HUES48 (cell line): ENCODE measurements around the gene MIA2.
"Not testable (repeated sequence)": the region's sequence is repeated elsewhere in the genome, so short reads cannot be mapped to it uniquely, and the experiment has no call there.

Experiments used
- H3K27ac ChIP-seq: one replicate; pipeline ENCODE4 v1.7.0; 2013; ENCODE audit warnings: low read depth, low read length, inconsistent platforms
- H3K27me3 ChIP-seq: 2 replicates; pipeline ENCODE4 v1.6.1; 2013; ENCODE audit warnings: mild to moderate bottlenecking, low read length; ENCODE audit not compliant: control insufficient read depth, insufficient read depth
- H3K36me3 ChIP-seq: 2 replicates; pipeline ENCODE4 v1.6.1; 2013; ENCODE audit warnings: low read length; ENCODE audit not compliant: control insufficient read depth, insufficient read depth
- H3K4me1 ChIP-seq: 2 replicates; pipeline ENCODE4 v1.6.1; 2013; ENCODE audit warnings: mild to moderate bottlenecking, low read length; ENCODE audit not compliant: control insufficient read depth, insufficient read depth
- H3K4me3 ChIP-seq: 2 replicates; pipeline ENCODE4 v1.5.1; 2013; ENCODE audit warnings: mild to moderate bottlenecking, low read depth, low read length
- H3K9ac ChIP-seq: 2 replicates; pipeline ENCODE4 v1.6.1; 2013; ENCODE audit warnings: mild to moderate bottlenecking, low read depth, low read length, moderate library complexity
- H3K9me3 ChIP-seq: 2 replicates; pipeline ENCODE4 v1.6.1; 2013; ENCODE audit warnings: low read length; ENCODE audit not compliant: control insufficient read depth, insufficient read depth

The MIA2 gene

DNA sequence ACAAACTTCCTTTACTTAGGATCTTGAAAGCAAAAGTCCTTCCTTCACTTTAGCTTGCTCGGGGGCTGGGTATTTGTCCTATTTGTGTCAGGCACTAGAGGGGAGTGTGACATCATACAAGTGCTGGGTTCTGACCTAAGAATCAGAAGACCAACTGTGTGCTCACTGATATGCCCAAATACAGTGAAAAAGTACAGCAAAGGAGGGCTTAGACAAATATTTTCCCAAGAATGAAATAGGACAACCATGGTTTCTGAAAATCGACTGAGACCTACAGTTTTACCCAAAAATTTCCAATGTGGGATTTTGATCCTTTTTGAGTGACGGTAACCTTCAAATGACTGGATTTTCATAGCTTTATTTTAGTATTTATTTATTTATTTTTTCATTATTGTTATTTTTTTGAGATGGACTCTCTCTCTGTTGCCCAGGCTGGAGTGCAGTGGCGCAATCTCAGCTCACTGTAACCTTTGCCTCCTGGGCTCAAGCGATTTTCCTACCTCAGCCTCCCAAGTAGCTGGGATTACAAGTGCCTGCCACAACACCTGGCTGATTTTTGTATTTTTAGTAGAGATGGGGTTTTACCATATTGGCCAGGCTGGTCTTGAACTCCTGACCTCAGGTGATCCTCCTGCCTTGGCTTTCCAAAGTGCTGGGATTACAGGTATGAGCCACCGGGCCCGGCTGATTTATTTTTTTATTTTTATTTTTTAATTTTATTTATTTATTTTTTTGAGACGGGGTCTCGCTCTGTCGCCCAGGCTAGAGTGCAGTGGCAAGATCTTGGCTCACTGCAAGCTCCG, 1.8 kb upstream of the MIA2 start:
- H3K27me3 ChIP-seq, H3K9ac ChIP-seq, H3K36me3 ChIP-seq, H3K4me3 ChIP-seq, H3K27ac ChIP-seq, H3K4me1 ChIP-seq, H3K9me3 ChIP-seq: not testable (repeated sequence)

DNA sequence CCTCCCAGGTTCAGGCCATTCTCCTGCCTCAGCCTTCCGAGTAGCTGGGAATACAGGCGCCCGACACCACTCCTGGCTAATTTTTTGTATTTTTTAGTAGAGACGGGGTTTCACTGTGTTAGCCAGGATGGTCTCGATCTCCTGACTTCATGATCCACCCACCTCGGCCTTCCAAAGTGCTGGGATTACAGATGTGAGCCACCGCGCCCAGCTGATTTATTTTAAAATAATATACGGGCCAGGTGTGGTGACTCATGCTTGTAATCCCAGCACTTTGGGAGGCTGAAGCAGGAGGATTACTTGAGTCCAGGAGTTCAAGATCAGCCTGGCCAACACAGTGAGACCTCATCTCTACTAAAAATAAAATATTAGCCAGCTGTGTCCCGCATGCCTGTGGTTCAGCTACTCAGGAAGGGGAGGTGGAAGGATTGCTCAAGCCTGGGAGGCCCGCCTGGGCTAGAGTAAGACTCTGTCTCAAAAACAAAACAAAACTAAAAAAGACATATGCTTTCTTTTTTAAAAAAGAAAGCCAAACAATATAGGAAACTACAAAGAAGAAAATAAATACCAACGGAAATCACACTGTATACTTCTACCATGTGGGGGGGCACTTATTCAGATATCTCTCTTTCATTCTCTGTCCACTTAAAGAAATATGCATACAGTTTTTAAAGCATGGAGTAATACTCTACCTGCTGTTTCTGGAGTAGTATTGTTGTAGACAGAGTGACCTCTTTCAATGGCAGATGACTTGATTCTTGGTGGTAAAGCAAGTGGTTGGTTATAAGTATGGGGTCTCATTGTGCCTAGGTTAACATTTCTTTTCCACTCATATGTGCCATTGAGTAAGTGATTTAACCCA, 930 bp upstream of the MIA2 start:
- Histone ChIP-seq H3K36me3 (no peaks in the 10 kb centered on the region), H3K9me3 (no peaks in the 10 kb centered on the region), H3K27ac (no peak overlapping the region), H3K27me3 (no peaks in the 10 kb centered on the region), H3K4me1 (no peaks in the 10 kb centered on the region), H3K9ac (no peak overlapping the region), H3K4me3 (no peak overlapping the region)

DNA sequence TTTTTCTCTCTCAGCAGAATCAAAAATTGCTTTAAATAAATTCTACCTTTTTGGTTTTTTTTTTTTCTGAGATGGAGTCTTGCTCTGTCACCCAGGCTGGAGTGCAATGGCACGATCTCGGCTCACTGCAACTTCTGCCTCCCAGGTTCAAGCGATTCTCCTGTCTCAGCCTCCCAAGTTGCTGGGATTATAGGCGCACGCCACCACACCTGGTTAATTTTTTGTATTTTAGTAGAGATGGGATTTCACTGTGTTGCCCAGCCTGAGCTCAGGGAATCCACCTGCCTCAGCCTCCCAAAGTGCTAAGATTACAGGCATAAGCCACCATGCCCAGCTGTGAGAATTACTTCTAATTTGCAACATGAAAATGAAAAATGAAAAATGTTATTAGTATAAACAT, 1.3 kb downstream of the MIA2 start:
- H3K4me3 ChIP-seq, H3K27ac ChIP-seq, H3K4me1 ChIP-seq, H3K9ac ChIP-seq, H3K36me3 ChIP-seq, H3K9me3 ChIP-seq, H3K27me3 ChIP-seq: not testable (repeated sequence)

DNA sequence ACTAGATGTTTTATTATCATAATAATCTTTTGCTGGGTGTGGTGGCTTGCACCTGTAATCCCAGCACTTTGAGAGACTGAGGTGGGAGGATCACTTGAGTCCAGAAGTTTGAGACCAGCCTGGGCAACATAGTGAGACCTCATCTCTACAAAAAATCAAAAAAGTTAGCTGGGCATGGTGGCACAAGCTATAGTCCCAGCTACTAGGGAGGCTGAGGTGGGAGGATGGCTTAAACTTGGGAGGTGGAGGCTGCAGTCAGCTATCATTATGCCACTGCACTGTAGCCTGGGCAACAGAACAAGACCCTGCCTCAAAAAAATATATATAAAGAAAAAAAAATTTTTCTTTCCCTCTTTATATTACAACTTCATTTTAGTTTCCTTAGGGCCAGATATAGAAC, 1.8 kb downstream of the MIA2 start:
- H3K27me3 ChIP-seq, H3K36me3 ChIP-seq, H3K9me3 ChIP-seq, H3K27ac ChIP-seq, H3K4me3 ChIP-seq, H3K4me1 ChIP-seq, H3K9ac ChIP-seq: not testable (repeated sequence)

DNA sequence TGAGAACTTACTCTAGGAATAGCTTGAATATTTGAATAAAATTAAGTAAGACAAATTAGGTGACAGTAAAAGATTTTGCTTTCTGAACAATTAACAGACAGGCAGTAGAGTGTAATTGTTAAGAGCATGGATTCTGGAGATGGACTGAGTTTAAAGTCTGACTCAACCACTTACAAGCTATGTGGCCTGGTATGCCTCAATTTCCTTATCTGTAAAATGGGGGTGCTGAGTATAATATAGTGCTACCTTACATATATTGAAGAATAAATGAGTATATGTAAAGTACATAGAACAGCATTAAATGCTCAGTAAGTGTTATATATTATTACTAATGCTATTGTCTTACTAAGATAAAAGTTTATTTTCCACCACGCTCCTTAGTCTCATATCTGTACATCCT, 7.1 kb downstream of the MIA2 start:
- Histone ChIP-seq H3K4me1 (no peaks in the 10 kb centered on the region), H3K4me3 (no peak overlapping the region), H3K36me3 (no peaks in the 10 kb centered on the region), H3K9me3 (no peaks in the 10 kb centered on the region), H3K27ac (no peak overlapping the region), H3K27me3 (no peaks in the 10 kb centered on the region), H3K9ac (no peak overlapping the region)

DNA sequence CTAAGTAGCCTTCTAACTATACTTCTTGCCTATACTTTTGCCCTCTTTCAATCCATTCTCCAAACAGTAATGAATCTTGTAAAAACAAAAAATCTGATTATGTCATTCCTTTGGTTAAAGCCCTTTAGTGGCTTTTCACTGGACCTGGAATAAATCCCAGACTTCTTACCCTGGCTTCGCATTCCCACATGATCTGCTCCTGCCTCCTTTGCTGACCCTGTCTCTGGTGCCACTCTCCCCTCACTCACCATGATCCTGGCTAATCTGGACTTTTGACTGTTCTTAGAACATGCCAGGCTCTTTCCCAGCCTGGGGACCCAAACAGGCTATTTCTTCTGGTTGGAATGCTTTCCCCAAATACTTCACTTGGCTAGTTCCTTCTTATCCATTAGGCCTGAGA, 7.9 kb downstream of the MIA2 start:
- no peaks in the 10 kb centered on the region for H3K9me3 ChIP-seq

DNA sequence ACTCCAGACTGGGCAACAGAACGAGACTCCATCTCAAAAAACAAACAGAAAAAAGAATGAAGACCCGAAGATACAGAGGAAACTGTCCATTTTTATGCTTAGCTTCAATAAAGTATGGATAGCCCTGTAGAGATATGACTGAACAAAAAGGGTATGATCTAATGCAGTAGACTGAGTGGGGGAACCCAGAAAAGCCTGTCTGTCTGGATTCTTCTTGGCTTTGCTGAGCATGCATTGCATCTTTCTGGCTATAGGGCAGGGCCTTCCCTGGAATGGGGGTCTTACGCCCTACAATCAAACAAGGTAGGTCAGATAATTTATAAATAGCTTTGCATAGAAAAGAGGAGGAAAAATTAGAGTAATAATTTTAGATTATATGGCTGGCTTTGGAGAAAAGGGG, 10.1 kb downstream of the MIA2 start:
- Histone ChIP-seq H3K36me3 (no peaks in the 10 kb centered on the region), H3K27me3 (no peaks in the 10 kb centered on the region), H3K9me3 (no peaks in the 10 kb centered on the region), H3K27ac (no peak overlapping the region), H3K4me3 (no peak overlapping the region), H3K9ac (no peak overlapping the region), H3K4me1 (no peaks in the 10 kb centered on the region)

More for the DNA sequence above, 7.9 kb downstream of the MIA2 start:
- H3K4me1 ChIP-seq, result no peaks in the 10 kb centered on the region
- no peaks in the 10 kb centered on the region for H3K27me3 ChIP-seq
- no peak overlapping the region for H3K27ac ChIP-seq
- H3K9ac ChIP-seq, result no peak overlapping the region
- no peaks in the 10 kb centered on the region for H3K36me3 ChIP-seq
- H3K4me3 ChIP-seq, result no peak overlapping the region

DNA sequence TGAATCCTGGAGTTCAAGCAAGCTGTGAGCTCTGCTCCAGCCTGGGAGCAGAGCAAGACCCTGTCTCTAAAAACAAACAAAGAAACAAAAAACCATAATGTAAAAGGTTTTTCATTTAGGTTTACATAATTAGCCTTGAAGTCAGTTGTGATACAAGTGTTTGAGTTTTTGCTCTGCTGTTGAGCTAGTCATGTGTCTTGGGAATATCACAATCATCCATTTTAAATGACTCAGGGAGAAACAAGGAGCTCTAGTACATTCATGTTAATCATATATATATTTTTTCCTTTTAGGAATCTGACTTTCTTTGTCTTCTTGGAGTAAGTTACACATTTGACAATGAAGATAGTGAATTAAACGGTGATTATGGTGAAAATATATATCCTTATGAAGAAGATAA, 12.9 kb downstream of the MIA2 start:
- Histone ChIP-seq H3K27ac (no peak overlapping the region), H3K4me3 (no peak overlapping the region), H3K9ac (no peak overlapping the region), H3K4me1 (no peaks in the 10 kb centered on the region), H3K36me3 (no peaks in the 10 kb centered on the region), H3K9me3 (no peaks in the 10 kb centered on the region), H3K27me3 (no peaks in the 10 kb centered on the region)

DNA sequence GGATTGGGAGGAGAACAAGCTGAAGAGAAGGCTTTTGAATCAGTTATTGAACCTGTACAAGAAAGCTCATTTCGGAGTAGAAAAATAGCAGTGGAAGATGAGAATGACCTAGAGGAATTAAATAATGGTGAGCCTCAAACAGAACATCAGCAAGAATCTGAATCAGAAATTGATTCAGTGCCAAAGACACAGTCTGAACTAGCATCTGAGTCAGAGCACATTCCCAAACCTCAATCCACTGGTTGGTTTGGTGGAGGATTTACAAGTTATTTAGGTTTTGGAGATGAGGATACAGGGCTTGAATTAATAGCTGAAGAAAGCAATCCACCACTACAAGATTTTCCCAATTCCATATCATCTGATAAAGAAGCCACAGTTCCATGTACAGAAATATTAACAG, 13.5 kb downstream of the MIA2 start:
- Histone ChIP-seq H3K4me3 (no peak overlapping the region), H3K27me3 (no peaks in the 10 kb centered on the region), H3K4me1 (no peaks in the 10 kb centered on the region), H3K36me3 (no peaks in the 10 kb centered on the region), H3K9ac (no peak overlapping the region), H3K9me3 (no peaks in the 10 kb centered on the region), H3K27ac (no peak overlapping the region)

DNA sequence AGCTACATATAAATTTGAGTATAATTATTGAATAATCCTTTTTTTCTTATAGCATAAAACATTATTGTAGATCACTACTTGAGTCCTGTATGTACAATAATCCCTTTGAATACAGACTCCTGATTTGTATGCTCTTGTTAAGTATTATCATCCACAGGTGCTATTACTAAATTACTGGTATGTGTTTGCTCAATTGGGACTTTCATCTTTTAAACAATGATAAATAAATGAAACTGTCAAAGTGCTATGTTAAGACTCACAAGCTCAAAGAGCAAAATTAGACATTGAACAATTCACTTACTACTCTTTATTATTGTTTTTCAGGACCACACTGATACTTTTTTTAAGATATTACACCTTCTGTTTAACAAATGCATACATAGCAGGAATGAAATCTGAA, 17.8 kb downstream of the MIA2 start:
- H3K4me1 ChIP-seq, result no peaks in the 10 kb centered on the region
- no peaks in the 10 kb centered on the region for H3K27me3 ChIP-seq

DNA sequence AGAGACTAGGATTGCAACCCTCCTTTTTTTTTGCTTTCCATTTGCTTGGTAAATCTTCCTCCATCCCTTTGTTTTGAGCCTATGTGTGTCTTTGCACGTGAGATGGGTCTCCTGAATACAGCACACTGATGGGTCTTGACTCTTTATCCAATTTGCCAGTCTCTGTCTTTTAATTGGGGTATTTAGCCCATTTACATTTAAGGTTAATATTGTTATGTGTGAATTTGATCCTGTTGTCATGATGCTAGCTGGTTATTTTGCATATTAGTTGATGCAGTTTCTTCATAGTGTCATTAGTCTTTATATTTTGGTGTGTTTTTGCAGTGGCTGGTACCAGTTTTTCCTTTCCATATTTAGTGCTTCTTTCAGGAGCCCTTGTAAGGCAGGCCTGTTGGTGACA, 23.7 kb downstream of the MIA2 start:
- H3K4me3 ChIP-seq, H3K27me3 ChIP-seq, H3K4me1 ChIP-seq, H3K27ac ChIP-seq, H3K36me3 ChIP-seq, H3K9me3 ChIP-seq, H3K9ac ChIP-seq: not testable (repeated sequence)

More for the DNA sequence above, 17.8 kb downstream of the MIA2 start:
- Histone ChIP-seq H3K36me3 (no peaks in the 10 kb centered on the region), H3K9ac (no peak overlapping the region), H3K4me3 (no peak overlapping the region), H3K9me3 (no peaks in the 10 kb centered on the region), H3K27ac (no peak overlapping the region)
